Parathyroid adenoma (tissue), 2 donors: Measurements from ENCODE around the gene FAM222B.
A peak's percentile ranks its signal among the peaks of the same experiment; 100 is the strongest.
"Not testable (repeated sequence)": the region's sequence is repeated elsewhere in the genome, so short reads cannot be mapped to it uniquely, and the experiment has no call there.

ENCODE experiments used
- H2AFZ ChIP-seq: fragments of 300-600 bp; sonication (generic); one replicate; pipeline ENCODE4 v1.7.0; 2017; ENCODE audit warnings: antibody characterized with exemption, mild to moderate bottlenecking
- H3K27ac ChIP-seq: fragments of 300-600 bp; sonication (generic); one replicate; pipeline ENCODE4 v1.7.0; 2017
- H3K27me3 ChIP-seq: fragments of 300-600 bp; sonication (generic); one replicate; pipeline ENCODE4 v1.7.0; 2017; ENCODE audit warnings: low read length; ENCODE audit not compliant: control insufficient read depth, insufficient read depth
- H3K36me3 ChIP-seq: fragments of 300-600 bp; sonication (generic); one replicate; pipeline ENCODE4 v1.7.0; 2017; ENCODE audit warnings: low read length; ENCODE audit not compliant: control insufficient read depth, insufficient read depth
- H3K4me1 ChIP-seq: fragments of 300-600 bp; sonication (generic); one replicate; pipeline ENCODE4 v1.7.0; 2017; ENCODE audit warnings: control low read depth
- H3K4me2 ChIP-seq: fragments of 300-600 bp; sonication (generic); one replicate; pipeline ENCODE4 v1.7.0; 2017; ENCODE audit warnings: low read length
- H3K4me3 ChIP-seq: fragments of 300-600 bp; sonication (generic); one replicate; pipeline ENCODE4 v1.7.0; 2017; ENCODE audit warnings: low read depth, low read length
- H3K79me2 ChIP-seq: fragments of 300-600 bp; sonication (generic); one replicate; pipeline ENCODE4 v1.7.0; 2017; ENCODE audit warnings: control low read depth
- H3K9ac ChIP-seq: fragments of 300-600 bp; sonication (generic); one replicate; pipeline ENCODE4 v1.7.0; 2017; ENCODE audit warnings: mild to moderate bottlenecking
- H3K9me3 ChIP-seq: fragments of 300-600 bp; sonication (generic); one replicate; pipeline ENCODE4 v1.7.0; 2017; ENCODE audit warnings: low read length; ENCODE audit not compliant: control insufficient read depth
- CTCF ChIP-seq: fragments of 300-600 bp; sonication (generic); IDR thresholded peaks from one replicate; pipeline ENCODE4 v1.7.0; 2017; ENCODE audit warnings: antibody characterized with exemption, mild to moderate bottlenecking
- donor health status: primary hyperparathyroidism.

The FAM222B gene

GRCh38 chr17:28855336-28855679 lies 12.7 kb upstream of the FAM222B start:
- H3K9ac ChIP-seq: peak overlapping the region; percentile 65
- H3K79me2 ChIP-seq: peaks cover 2% of the 10 kb centered on the region
- H3K36me3 ChIP-seq: no peaks in the 10 kb centered on the region
- peak overlapping the region; percentile 86 for H3K4me2 ChIP-seq
- H3K27me3 ChIP-seq: no peaks in the 10 kb centered on the region
- H3K4me3 ChIP-seq: peak overlapping the region; percentile 82
- H3K4me1 ChIP-seq: no peaks in the 10 kb centered on the region
- TF ChIP-seq CTCF: no peak
- H3K27ac ChIP-seq: peak overlapping the region; percentile 60
- H2AFZ ChIP-seq: peak overlapping the region; percentile 83
- no peaks in the 10 kb centered on the region for H3K9me3 ChIP-seq

GRCh38 chr17:28854457-28855335 lies 12.1 kb upstream of the FAM222B start, which contains the start of gene ERAL1:
ERAL1 (plus strand) TSS chr17:28855016; CDS start chr17:28855035, 19 bp downstream.
- Histone ChIP-seq H3K36me3 (no peaks in the 10 kb centered on the region), H2AFZ (peak within 1 kb of the TSS; percentile 83), H3K79me2 (peaks cover 2% of the 10 kb centered on the region), H3K27me3 (no peaks in the 10 kb centered on the region), H3K27ac (peak within 1 kb of the TSS; percentile 60), H3K4me3 (peak within 1 kb of the TSS; percentile 82), H3K9ac (peak within 1 kb of the TSS; percentile 65), H3K4me1 (no peaks in the 10 kb centered on the region), H3K9me3 (no peaks in the 10 kb centered on the region), H3K4me2 (peak within 1 kb of the TSS; percentile 86)
- TF ChIP-seq CTCF: peak; percentile 23

GRCh38 chr17:28853295-28853694 lies 10.7 kb upstream of the FAM222B start:
- Histone ChIP-seq H3K36me3 (no peaks in the 10 kb centered on the region), H3K27ac (no peak overlapping the region), H3K9me3 (no peaks in the 10 kb centered on the region), H3K27me3 (no peaks in the 10 kb centered on the region), H3K4me3 (no peak overlapping the region), H3K4me1 (no peaks in the 10 kb centered on the region), H3K9ac (no peak overlapping the region), H3K4me2 (no peak overlapping the region), H3K79me2 (peaks cover 2% of the 10 kb centered on the region), H2AFZ (no peak overlapping the region)
- TF ChIP-seq CTCF: no peak

GRCh38 chr17:28849281-28849680 lies 6.7 kb upstream of the FAM222B start:
- H3K27me3 ChIP-seq: no peaks in the 10 kb centered on the region
- H3K9me3 ChIP-seq: no peaks in the 10 kb centered on the region
- H3K36me3 ChIP-seq: no peaks in the 10 kb centered on the region
- no peak overlapping the region for H2AFZ ChIP-seq
- no peak overlapping the region for H3K4me2 ChIP-seq
- no peak overlapping the region for H3K4me3 ChIP-seq
- no peak overlapping the region for H3K27ac ChIP-seq
- H3K4me1 ChIP-seq: no peaks in the 10 kb centered on the region
- TF ChIP-seq CTCF: no peak
- H3K9ac ChIP-seq: no peak overlapping the region
- H3K79me2 ChIP-seq: no peaks in the 10 kb centered on the region

- H3K27me3 ChIP-seq, H3K9ac ChIP-seq, H3K4me1 ChIP-seq, H3K79me2 ChIP-seq, H3K27ac ChIP-seq, H3K4me3 ChIP-seq, H3K36me3 ChIP-seq, H3K4me2 ChIP-seq, H3K9me3 ChIP-seq, H2AFZ ChIP-seq: not testable (repeated sequence)
Measured at GRCh38 chr17:28848667-28849066, 6.1 kb upstream of the FAM222B start.

GRCh38 chr17:28846699-28847098 lies 4.1 kb upstream of the FAM222B start:
- not testable (repeated sequence) for H3K9me3 ChIP-seq, H3K9ac ChIP-seq, H3K36me3 ChIP-seq, H3K4me1 ChIP-seq, H3K27ac ChIP-seq, H3K79me2 ChIP-seq, H2AFZ ChIP-seq, H3K27me3 ChIP-seq, H3K4me3 ChIP-seq, H3K4me2 ChIP-seq
